ENCODE data around the gene SHANK2. TPM values are rescaled to one million over a fixed set of nuclear protein-coding genes. Genes with fewer than 3 reads are reported as not detected.

Gene SHANK2
- total and polyA plus RNA-seq, 2 donors from 2014 or later, result 4.0 to 57.8 TPM

- TF ChIP-seq CTCF (IDR thresholded peaks at IDR 0.05; ENCODE audit: borderline replicate concordance, extremely low read depth, insufficient read depth), result no peak
- Histone ChIP-seq H3K36me3 (ENCODE audit: control insufficient read depth in 2 of 3, insufficient read depth in 3 of 3, low read length in 3 of 3) (no peaks in the 10 kb centered on the region), H3K27ac (ENCODE audit: low read depth in 2 of 2, low read length in 2 of 2) (peak overlapping the region in 1 of 2 donors; percentile 45), H3K9ac (ENCODE audit: low read length in 3 of 3) (peak overlapping the region in 2 of 3 donors; percentile 22 to 35), H3K4me1 (ENCODE audit: control insufficient read depth in 2 of 3, insufficient read depth in 2 of 3, low read depth in 1 of 3, low read length in 3 of 3) (peaks cover 0 to 25% (median 23%) of the 10 kb centered on the region in 3 donors), H3K4me3 (ENCODE audit: low read length in 3 of 3) (peak overlapping the region; percentile 20 to 53 (median 32)), H3K9me3 (ENCODE audit: control insufficient read depth in 2 of 3, insufficient read depth in 1 of 3, low read length in 3 of 3) (no peaks in the 10 kb centered on the region), H3K27me3 (ENCODE audit: control insufficient read depth, insufficient read depth, low read length) (no peaks in the 10 kb centered on the region)
- FAIRE-seq (no peak), DNase-seq (peak in 1 of 5 donors; percentile 57)
- intact Hi-C loops (cut with DNase I), result no loop called here
Observed at GRCh38 chr11:71250523-71251150, 1.7 kb downstream of the SHANK2 start.

- Histone ChIP-seq H3K4me1 (ENCODE audit: control insufficient read depth in 2 of 3, insufficient read depth in 2 of 3, low read depth in 1 of 3, low read length in 3 of 3) (peaks cover 0 to 25% (median 19%) of the 10 kb centered on the region in 3 donors), H3K27ac (ENCODE audit: low read depth in 2 of 2, low read length in 2 of 2) (no peak overlapping the region), H3K36me3 (ENCODE audit: control insufficient read depth in 2 of 3, insufficient read depth in 3 of 3, low read length in 3 of 3) (no peaks in the 10 kb centered on the region), H3K9me3 (ENCODE audit: control insufficient read depth in 2 of 3, insufficient read depth in 1 of 3, low read length in 3 of 3) (no peaks in the 10 kb centered on the region), H3K27me3 (ENCODE audit: control insufficient read depth, insufficient read depth, low read length) (no peaks in the 10 kb centered on the region), H3K4me3 (ENCODE audit: low read length in 3 of 3) (no peak overlapping the region), H3K9ac (ENCODE audit: low read length in 3 of 3) (peak overlapping the region in 1 of 3 donors; percentile 35)
- intact Hi-C loops (cut with DNase I), result no loop called here
- FAIRE-seq (no peak), DNase-seq (peak in 1 of 5 donors; percentile 39)
- TF ChIP-seq CTCF (IDR thresholded peaks at IDR 0.05; ENCODE audit: borderline replicate concordance, extremely low read depth, insufficient read depth), result no peak
Observed at GRCh38 chr11:71249301-71249700, 3.1 kb downstream of the SHANK2 start.

- H3K27ac ChIP-seq (ENCODE audit: low read depth in 2 of 2, low read length in 2 of 2), result no peak overlapping the region
- FAIRE-seq, result no peak
Observed at GRCh38 chr11:71248656-71249055, 3.7 kb downstream of the SHANK2 start.

More at GRCh38 chr11:71248656-71249055, 3.7 kb downstream of the SHANK2 start:
- DNase-seq, result peak in 1 of 5 donors; percentile 43
- H3K36me3 ChIP-seq (ENCODE audit: control insufficient read depth in 2 of 3, insufficient read depth in 3 of 3, low read length in 3 of 3), result no peaks in the 10 kb centered on the region
- peaks cover 0 to 18% (median 16%) of the 10 kb centered on the region in 3 donors for H3K4me1 ChIP-seq (ENCODE audit: control insufficient read depth in 2 of 3, insufficient read depth in 2 of 3, low read depth in 1 of 3, low read length in 3 of 3)
- no peaks in the 10 kb centered on the region for H3K9me3 ChIP-seq (ENCODE audit: control insufficient read depth in 2 of 3, insufficient read depth in 1 of 3, low read length in 3 of 3)
- no peaks in the 10 kb centered on the region for H3K27me3 ChIP-seq (ENCODE audit: control insufficient read depth, insufficient read depth, low read length)
- no peak for TF ChIP-seq CTCF (IDR thresholded peaks at IDR 0.05; ENCODE audit: borderline replicate concordance, extremely low read depth, insufficient read depth)
- H3K9ac ChIP-seq (ENCODE audit: low read length in 3 of 3), result no peak overlapping the region
- no peak overlapping the region for H3K4me3 ChIP-seq (ENCODE audit: low read length in 3 of 3)
- intact Hi-C loops (cut with DNase I), result no loop called here
